Measurements from ENCODE around the gene KPTN.

Gene KPTN

GRCh38 chr19:47464675-47465419, 19.2 kb downstream of the KPTN start:
- no peak for DNase-seq

DNA sequence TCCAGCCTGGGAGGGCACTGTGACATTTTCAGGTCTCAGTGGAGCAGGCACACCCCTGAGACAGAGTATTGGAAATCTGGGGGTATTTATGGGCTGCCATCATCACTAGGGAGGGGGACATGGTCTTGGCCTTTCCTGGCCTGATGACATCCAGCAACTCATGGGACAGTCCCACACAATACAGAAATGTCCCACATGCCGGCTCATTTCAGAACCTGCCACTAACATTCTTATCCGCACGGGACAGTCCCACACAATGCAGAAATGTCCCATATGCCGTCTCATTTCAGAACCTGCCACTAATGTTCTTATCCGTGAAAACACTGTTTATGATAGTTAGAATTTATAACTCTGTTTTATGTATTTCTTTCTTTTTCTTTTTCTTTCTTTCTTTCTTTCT, 22.1 kb downstream of the KPTN start:
- no peak for DNase-seq

DNA sequence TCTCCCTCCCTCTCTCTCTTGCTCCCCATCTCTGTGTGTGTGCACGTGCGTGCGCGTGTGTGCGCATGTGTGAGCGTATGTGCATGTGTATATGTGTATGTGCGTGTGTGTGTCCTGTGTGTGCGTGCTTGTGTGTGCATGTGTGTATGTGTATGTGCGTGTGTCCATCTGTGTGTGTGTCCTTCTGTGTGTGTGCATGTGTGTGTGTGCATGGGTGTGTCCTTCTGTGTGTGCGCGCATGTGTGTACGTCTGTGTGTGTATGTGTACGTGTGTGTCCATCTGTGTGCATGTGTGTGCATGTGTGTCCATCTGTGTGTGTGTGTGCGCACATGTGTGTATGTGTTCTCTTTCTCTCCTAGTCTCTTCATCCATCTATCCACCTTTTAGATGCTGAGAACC, 24.5 kb downstream of the KPTN start:
- DNase-seq, result no peak

GRCh38 chr19:47458672-47459071, 25.3 kb downstream of the KPTN start:
- DNase-seq, result no peak

DNA sequence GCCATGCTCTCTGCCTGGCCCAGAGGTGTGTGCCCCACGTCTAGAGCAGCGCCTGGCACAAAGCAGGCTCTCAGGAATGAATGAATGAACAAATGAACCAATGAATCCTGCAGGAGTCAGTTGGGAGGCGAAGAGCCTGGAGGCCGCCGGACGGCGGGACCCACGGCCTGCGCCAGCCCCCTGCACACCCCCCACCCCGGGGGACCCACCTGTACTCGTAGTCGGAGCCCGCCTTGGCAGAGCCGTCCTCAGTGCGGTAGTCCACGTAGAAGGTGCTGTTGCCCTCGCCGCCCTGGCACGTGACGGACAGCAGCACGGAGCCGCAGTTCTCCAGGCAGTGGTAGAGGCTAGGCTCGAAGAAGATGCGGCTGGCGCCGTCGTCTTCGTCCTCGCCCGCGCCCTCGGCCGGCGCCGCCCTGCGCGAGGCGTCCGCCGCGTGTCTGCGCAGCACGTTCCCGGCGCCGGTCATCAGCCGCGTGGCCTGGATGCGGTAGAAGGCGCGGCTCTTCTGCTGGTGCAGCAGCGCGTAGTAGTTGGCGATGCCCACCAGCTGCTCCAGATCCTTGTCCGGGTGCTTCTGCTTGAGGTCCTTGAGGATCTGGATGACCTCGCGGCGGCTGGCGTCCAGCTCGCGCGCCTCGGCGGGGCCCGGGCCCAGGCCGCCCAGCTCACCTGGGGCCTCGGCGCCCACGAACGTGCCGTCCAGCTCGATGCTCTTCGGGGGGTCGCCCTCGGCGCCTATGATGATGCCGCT, 27.1 kb downstream of the KPTN start:
- no peak for DNase-seq

GRCh38 chr19:47450478-47450877, 33.5 kb downstream of the KPTN start:
- DNase-seq, result no peak

DNA sequence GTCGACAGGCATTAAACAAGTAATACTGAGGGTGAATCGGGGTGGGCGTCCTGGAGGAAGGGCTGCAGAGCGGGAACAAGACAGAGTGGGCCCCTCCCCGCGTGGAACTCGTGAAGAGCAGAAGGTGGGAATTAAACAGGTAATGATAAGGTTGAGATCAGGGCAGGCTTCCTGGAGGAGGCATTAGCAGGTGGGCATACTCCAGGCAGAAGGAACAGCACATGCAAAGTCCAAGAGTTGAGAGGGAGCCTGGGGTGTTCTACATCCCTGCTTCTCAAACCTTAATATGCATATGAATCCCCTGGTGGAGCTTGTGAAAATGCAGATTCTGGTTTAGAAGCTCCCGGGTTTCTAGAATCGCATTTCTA, 35.7 kb downstream of the KPTN start:
- no peak for DNase-seq

DNA sequence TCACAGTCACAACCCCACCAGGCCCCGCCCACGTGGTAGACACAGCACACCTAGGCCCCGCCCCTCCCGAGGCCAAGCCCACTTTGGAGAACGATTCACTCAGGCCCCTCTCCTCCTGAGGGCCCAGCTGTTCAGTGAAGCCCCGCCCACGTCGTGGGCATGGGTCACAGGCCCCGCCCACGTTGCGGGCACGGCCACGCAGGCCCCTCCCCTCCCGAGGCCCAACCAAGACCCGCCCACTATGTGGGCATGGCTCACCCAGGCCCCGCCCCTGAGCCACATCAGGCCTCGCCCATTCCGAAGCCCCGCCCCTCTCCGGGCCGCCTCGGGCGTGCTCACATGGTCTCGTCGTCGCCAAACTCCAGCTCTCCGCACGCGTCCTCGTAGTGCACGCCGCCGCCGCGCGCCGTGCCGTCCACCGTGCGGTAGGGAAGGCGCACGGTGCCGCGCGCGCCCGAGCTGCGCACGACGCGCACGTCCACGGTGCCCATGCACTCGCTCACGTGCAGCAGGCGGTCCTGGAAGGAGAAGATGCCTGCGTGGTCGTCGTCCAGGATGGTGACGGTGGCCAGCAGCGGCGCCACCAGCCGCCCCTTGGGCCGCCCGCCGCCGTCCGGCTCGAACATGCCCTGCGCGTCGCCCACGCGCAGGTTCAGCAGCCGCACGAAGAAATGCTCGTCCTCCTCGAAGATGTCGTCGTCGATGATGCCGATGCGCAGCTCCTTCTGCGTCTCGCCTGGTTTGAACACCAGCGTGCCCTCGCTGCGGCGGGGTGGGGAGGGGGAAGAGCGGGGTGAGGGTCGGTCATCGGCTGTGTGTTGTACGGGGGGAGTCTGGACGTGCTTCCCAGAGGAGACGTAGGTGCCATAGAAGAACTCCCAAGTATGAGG, 36.3 kb downstream of the KPTN start:
- no peak for DNase-seq

GRCh38 chr19:47446534-47447469, 37.2 kb downstream of the KPTN start:
- no peak for DNase-seq

GRCh38 chr19:47445937-47446402, 38.0 kb downstream of the KPTN start:
- no peak for DNase-seq

DNA sequence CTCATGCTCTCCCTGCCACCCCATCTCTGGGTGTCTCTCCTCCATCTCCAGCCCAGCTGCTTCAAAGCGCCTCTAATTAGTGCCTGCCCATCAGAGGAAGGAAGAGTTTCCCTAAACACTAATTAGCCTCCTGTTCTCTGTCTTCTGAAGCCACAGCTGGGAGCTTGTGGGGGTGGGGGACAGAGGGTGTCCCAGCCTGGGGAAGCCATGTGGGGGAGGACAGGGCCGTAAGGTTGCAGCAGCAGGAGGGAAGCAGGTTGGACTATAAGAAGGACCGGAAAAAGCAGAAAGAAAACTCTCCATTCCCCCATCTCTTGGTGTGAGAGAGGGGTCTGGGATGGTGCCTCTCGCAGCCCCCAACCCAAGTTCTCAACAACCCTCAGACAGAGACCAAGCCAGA, 38.5 kb downstream of the KPTN start:
- DNase-seq, result no peak

GRCh38 chr19:47444388-47444821, 39.6 kb downstream of the KPTN start:
- DNase-seq, result no peak

GRCh38 chr19:47443331-47443730, 40.7 kb downstream of the KPTN start:
- no peak for DNase-seq

DNA sequence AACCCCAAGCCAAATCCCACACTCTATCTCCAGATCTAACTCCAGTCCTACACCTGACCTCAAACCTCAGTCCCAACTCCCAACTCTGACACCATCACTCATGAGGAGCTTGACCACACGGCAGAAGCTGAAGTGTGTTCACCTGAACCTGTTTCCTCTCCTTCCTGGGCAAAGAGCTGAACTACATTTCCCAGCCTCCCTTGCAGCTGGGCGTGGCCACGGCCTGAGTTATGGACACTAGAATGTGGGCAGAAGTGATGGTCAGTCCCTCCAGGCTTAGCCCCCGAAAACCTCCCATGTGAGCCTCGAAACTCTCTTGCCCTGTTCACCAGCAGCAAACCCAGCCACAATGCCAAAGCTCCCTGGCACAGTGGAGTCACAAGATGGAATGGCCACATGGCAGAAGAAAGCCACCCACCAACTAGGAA, 45.2 kb downstream of the KPTN start:
- DNase-seq, result no peak

DNA sequence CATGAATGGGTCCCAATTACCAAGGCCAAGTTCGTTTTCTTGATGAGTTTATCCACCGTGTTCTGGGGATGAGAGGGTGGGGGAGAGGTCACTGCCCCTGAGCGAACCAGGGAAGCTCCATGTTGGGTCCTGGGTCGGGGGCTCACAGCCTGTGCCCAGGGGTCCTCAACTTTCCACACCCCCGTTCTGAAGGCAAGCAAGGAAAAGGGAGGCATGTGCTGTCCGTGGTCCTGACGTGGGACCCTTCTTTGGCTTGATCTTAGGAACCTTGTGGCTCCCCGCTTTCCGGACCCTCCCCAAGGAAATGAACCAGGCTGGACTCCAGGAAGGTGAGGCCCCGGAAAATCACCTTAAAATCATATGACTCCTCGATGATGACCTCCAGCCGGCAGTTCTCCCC, 46.5 kb downstream of the KPTN start:
- no peak for DNase-seq

- peak; percentile 82 for DNase-seq
Observed at GRCh38 chr19:47436712-47437401, 47.2 kb downstream of the KPTN start.

GRCh38 chr19:47435883-47436417, 48.1 kb downstream of the KPTN start:
- no peak for DNase-seq

GRCh38 chr19:47435196-47435595, 48.8 kb downstream of the KPTN start:
- no peak for DNase-seq

DNA sequence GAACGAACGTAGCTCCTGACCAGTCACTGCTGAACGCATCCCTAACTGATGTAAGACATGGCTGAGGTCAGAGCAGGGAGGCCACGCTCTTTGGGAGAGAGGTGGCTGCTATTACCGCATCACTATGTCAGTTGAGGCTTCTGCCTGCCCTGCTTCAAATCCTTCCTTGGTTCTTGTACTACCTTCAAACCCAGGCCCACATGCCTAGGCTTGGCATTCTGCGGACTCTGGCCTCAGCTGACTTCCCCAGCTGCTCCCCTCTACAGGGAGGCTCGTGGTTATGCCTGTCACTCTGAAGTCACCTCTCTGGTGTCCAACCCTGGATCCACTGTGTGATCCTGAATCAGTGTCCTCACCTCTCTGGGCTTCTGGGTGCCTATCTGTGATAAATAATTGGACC, 49.9 kb downstream of the KPTN start:
- no peak for DNase-seq

GRCh38 chr19:47433121-47433520, 50.9 kb downstream of the KPTN start:
- no peak for DNase-seq

DNA sequence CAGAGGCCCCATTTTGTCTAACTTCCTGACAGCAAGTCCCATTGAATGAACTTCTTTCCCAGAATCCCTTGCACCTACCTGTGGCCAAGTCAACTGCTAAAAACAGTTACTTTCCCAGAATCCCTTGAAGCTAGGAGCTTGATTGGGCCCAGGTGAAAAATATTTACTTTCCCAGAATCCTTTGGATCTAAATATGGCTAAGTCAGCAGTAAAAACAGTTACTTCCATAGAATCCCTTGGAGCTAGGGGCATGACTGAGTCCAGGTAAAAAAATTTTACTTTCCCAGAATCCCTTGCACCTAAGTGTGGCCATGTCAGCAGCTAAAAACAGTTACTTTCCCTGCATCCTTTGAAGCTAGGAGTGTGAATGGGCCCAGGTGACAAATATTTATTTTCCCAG, 51.5 kb downstream of the KPTN start:
- DNase-seq, result no peak

Data from right forelimb (tissue), 1 donor.